MG63 (cell line): ENCODE results near the gene TTLL10. TPM values are rescaled to one million over a fixed set of nuclear protein-coding genes. Genes with fewer than 3 reads are reported as not detected.

Experiments used
- DNase-seq: peaks from one replicate; pipeline ENCODE4 v3.0.0-alpha.2; 2020
- H3K27me3 ChIP-seq: fragments of 250-450 bp; sonication (Bioruptor Pico); 2 replicates; pipeline ENCODE4 v1.5.1; 2020; ENCODE audit warnings: mild to moderate bottlenecking, moderate library complexity
- H3K36me3 ChIP-seq: fragments of 250-450 bp; sonication (Bioruptor Pico); 2 replicates; pipeline ENCODE4 v1.5.1; 2020; ENCODE audit warnings: mild to moderate bottlenecking, moderate library complexity
- H3K4me3 ChIP-seq: fragments of 250-450 bp; sonication (Bioruptor Pico); 2 replicates; pipeline ENCODE4 v1.5.1; 2020; ENCODE audit warnings: mild to moderate bottlenecking, moderate library complexity
- H3K9me3 ChIP-seq: fragments of 250-450 bp; sonication (Bioruptor Pico); 2 replicates; pipeline ENCODE4 v1.5.1; 2020; ENCODE audit warnings: mild to moderate bottlenecking, moderate library complexity
- total RNA-seq: library from RNA; depleted of rRNA; stranded (reverse); fragments of >200 nt; shearing (Covaris generic); gene quantifications from 2 replicates; pipeline ENCODE4 v1.2.3, GENCODE V29; 2014; ENCODE audit warnings: low replicate concordance

TTLL10 gene
- total RNA-seq, 1 experiment from 2014 or later, result not detected

DNA sequence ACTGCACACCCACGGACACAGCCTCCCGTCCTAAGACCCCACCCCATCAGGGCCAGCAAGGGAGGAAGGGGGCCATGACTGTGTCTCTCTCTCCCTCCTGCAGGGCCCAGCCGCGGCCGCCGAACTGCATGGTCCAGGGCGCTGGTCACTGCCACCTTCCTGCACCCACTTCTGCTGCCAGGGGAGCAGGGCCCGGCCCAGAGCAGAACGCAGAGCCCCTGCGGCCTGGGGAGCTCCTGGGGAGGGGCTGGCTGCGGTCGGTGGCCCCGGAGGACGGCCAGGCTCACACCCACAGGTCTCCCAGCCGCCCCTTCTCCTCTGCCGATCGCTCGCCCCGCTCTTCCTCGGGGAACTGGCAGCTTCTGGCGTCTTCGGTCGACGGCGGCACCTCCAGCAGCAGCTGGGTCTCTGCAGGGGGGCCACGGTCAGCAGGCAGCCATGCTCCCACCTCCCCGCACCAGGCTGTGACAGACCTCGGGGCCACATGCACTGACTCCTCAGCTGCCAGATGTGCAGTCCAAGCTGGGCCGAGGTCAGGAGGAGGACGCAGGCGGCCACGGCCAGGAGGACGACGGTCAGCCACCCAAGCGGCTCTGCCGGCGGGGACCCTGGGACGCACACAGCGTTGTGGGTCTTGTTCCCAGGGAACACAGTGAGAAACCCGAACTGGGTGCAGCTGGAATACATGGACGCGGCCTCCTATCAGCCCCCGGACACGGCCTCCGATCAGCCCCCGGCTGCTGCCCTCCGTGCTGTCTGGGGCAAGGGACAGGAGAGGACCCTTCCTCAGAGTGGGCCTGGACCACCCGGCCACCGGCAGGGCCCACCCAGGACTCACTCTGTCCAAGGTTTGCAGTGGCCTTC, 30.1 kb downstream of the TTLL10 start:
- peak; percentile 0 for DNase-seq
- H3K9me3 ChIP-seq, result no peaks in the 10 kb centered on the region
- H3K4me3 ChIP-seq, result no peak overlapping the region
- no peaks in the 10 kb centered on the region for H3K36me3 ChIP-seq
- H3K27me3 ChIP-seq, result no peaks in the 10 kb centered on the region

- Histone ChIP-seq H3K4me3 (no peak overlapping the region), H3K36me3 (no peaks in the 10 kb centered on the region), H3K9me3 (no peaks in the 10 kb centered on the region), H3K27me3 (no peaks in the 10 kb centered on the region)
- DNase-seq, result no peak
Observed at GRCh38 chr1:1204425-1204920, 30.8 kb downstream of the TTLL10 start.

DNA sequence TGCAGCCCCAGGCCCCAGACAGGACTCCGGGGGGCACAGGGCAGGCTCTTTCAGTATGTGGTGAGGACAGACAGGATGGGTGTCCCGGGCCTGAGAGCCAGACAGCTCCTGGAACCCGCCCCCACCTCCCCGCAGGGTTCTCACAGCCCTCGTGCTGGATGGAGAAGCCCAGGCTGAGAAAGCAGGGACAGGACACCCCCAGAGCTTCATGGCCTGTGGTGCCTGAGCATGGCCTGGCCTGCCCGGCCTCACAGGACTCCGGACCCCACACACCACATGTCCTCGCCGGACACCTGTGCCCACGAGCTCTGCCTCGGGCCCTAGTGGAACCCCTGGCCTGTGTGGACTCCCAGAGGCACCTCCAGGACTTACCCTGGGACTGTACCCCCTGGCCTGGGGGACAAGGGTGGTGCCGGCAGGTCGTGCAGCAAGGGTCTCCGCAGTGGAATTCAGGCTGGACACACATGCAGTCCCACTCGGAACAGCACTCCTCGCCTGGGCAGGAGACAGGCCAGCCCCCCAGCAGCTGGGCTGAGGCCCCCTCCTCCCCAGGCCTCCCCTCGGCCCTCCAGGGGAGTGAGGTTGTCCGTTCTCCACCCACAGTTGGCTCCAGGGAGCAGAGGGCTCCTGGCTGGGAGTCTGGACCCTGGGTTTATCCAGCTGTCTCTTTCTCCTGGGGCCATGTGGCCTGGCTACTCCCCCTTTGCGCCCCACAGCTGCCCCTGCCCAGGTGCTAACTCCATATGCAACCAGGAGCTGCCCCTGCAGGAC, 31.5 kb downstream of the TTLL10 start:
- Histone ChIP-seq H3K9me3 (no peaks in the 10 kb centered on the region), H3K36me3 (no peaks in the 10 kb centered on the region), H3K27me3 (no peaks in the 10 kb centered on the region), H3K4me3 (no peak overlapping the region)
- DNase-seq, result no peak

DNA sequence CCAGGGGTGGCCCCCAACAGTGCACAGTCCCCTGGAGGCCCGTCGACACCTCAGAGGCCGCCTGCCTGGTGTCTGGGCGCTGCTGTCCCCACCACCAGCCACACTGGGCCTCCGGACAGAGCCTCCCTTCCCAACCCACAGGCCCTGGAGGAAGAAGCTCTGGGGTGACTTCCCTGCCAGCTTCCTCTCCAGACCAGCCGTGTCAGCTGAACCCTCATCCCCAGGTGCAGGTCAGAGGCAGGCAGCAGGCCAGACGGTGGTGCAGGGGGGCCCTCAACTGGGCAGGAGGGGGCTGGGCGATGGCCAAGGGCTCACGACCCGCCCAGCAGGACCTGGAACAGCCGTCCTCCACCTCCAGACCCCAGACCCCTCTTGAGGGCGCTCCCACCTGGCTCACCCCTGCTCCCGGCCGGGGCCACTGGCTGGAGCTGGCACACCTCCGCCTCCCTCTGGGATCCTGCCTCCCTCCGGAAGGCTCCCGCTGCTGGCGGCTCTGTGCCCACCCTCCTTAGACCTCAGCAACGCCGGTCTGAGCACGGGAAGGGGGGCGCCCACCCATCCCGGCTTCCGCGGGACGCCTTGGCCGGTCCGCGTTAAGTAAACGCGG, 32.2 kb downstream of the TTLL10 start:
- Histone ChIP-seq H3K27me3 (no peaks in the 10 kb centered on the region), H3K9me3 (no peaks in the 10 kb centered on the region), H3K36me3 (no peaks in the 10 kb centered on the region), H3K4me3 (no peak overlapping the region)
- no peak for DNase-seq

DNA sequence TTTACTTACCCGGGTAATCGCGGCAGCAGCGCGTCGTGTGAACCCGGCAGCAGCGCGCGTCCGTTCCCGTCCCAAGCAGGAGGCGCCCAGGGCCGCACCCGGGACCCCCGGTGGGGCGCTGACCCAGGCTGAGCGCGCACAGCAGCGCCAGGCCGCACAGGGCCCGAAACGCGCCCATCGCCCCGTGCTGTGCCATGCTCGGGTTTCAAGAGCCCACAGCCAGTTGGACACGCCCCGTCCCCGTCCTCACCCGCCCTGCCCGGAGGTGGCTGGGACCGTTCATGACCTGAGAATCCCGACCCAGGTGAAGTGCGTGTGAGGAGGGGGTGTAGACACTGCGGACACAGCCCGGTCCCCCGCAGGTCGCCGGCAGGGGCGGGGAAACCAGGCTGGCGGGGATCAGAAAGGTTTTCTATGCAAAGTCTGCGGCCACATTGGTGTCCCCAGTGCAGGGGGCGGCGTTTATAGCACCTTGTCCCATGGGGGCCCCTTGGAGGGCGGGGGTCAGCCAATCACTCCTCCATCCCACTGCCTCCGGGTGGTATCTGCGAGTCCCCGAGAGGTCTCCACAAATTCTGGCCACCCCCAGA, 32.8 kb downstream of the TTLL10 start, which contains the start of gene TNFRSF18:
TNFRSF18 (minus strand) TSS at position 217 of the 590 bp plus-strand sequence; CDS start at position 196, 21 bp downstream.
- no peaks in the 10 kb centered on the region for H3K27me3 ChIP-seq
- H3K4me3 ChIP-seq, result no peak within 1 kb of the TSS
- H3K36me3 ChIP-seq, result no peaks in the 10 kb centered on the region
- H3K9me3 ChIP-seq, result no peaks in the 10 kb centered on the region
- DNase-seq, result no peak

GRCh38 chr1:1206966-1207531, 33.4 kb downstream of the TTLL10 start:
- Histone ChIP-seq H3K4me3 (no peak overlapping the region), H3K36me3 (no peaks in the 10 kb centered on the region), H3K27me3 (no peaks in the 10 kb centered on the region), H3K9me3 (no peaks in the 10 kb centered on the region)
- no peak for DNase-seq

DNA sequence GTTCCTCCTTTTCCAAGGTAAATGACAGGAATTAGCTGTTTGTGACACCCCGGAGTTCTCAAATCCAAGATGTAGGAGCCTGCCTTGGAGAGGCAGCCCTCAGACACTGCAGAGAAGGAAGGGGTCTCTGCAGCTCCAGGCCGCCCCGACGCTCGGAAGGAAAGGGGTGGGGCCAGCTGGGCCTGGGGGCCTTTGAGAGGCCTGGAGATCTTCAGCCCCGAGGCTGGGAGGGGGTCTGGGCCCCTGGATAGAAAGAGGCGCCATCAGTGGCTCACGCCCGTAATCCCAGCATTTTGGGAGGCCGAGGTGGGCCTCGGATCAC, 33.9 kb downstream of the TTLL10 start:
- no peak for DNase-seq
- no peaks in the 10 kb centered on the region for H3K27me3 ChIP-seq
- H3K36me3 ChIP-seq, result no peaks in the 10 kb centered on the region
- no peaks in the 10 kb centered on the region for H3K9me3 ChIP-seq
- no peak overlapping the region for H3K4me3 ChIP-seq

DNA sequence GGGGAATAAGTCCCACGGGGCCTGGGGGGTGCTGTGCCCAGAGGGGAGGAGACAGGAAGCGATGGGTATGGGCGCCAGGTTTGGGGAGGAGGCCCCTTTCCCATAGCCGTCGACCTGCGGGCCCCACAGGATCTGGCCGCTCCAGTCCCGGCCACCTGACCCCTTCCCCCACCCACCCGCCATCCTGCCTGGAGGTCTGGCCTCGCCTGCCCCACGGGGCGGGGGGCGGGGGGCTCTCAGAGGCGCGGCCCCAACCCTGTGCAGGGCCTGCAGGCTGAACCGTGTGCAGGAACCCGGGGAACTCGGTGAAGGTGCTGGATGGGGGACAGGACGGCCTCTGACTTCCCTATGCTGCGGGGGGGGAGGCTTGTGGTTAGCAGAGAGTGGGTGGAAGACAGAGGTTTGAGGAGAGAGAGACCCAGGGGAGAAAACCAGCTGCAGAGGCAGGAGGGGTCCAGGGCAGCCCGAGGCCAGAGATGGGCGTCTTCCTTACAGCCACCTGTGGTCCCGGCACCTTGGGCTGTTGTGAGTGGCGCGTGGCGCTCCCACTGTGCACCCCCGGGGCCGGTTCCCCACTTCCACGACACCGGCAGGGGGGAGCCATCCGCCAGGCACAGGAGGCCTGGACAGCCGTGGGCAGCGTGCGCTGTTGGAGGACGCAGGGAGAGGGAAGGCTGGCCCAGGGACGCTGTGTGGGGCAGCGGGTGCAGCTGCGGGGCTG, 35.2 kb downstream of the TTLL10 start:
- Histone ChIP-seq H3K27me3 (no peaks in the 10 kb centered on the region), H3K9me3 (no peaks in the 10 kb centered on the region), H3K36me3 (no peaks in the 10 kb centered on the region), H3K4me3 (no peak overlapping the region)
- no peak for DNase-seq

DNA sequence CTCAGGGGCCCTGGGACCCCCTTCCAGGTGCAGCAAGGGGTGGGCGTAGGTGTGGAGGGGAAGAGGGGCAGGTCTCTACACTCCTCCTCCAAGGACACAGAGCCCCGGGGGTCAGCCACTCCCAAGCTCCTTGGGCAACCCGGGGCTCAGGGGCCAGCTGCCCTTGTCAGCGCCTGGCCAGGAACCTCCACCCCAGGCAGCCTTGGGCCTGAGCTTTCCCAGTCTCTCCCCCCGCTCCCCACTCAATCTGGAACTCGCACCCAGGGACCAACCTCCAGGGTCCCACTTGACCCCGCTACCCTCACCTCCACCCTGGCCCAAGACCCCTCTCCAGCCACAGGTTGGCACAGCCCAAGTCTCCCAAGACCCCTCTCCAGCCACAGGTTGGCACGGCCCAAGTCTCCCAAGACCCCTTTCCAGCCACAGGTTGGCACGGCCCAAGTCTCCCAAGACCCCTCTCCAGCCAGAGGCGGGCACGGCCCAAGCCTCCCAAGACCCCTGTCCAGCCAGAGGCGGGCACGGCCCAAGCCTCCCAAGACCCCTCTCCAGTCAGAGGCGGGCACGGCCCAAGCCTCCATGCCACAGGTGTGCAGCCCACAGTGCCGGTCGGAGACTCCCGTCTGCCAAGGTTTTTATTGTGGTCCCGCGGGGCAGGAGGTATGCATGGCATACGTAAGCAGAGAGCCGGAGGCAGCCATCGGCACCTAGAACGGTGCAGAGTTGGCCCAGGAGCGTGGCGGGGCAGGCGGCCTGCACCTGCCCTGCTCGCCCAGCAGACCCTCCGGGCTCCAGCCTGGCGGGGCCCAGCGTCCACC, 37.3 kb downstream of the TTLL10 start:
- H3K27me3 ChIP-seq, result no peaks in the 10 kb centered on the region
- H3K4me3 ChIP-seq, result no peak overlapping the region
- H3K36me3 ChIP-seq, result no peaks in the 10 kb centered on the region
- no peaks in the 10 kb centered on the region for H3K9me3 ChIP-seq
- DNase-seq, result no peak

DNA sequence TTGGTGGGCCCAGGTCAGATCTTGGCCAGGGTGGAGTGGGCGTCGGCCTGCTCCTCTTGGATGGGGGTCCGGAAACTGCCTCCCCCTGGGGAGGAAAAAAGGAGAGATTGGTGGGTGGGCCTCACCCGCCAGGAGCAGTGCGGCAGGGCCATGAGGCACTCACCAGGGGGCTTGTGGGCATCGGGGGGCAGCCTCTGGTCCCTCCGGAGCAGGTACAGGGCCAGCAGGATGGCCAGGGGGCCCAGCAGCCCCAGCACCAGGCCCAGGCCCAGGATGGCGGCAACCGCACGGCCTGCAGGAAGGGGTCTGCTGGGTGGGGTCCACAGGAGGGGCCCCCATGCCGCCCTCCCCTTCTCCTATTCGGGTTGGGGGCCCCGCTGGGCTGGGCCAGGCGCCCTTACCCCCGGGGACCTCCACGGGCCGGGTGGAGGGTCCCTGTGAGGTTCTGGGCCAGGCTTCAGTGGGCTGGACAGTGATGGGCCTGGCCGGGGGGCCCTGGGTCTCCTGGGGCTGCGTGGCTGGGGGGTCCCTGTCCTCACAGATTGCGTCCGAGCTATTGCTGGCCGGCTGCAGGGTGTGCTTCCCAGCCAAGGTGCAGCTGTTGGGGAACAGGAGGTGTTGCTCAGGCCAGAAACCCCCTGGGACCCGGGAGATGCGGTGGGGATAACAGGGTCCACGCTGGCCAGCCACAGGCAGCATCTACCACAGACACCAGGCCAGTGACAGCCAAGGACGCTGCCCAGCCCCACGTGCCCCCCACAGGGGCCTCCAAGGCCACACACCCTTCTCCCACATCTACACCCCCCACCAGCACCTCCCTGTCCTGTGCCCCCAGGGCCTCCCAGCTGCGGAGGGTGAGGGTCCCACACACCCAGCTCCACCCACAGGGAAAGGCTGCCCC, 38.1 kb downstream of the TTLL10 start:
- no peaks in the 10 kb centered on the region; the same call in 1 of the 2 replicates for H3K36me3 ChIP-seq

DNA sequence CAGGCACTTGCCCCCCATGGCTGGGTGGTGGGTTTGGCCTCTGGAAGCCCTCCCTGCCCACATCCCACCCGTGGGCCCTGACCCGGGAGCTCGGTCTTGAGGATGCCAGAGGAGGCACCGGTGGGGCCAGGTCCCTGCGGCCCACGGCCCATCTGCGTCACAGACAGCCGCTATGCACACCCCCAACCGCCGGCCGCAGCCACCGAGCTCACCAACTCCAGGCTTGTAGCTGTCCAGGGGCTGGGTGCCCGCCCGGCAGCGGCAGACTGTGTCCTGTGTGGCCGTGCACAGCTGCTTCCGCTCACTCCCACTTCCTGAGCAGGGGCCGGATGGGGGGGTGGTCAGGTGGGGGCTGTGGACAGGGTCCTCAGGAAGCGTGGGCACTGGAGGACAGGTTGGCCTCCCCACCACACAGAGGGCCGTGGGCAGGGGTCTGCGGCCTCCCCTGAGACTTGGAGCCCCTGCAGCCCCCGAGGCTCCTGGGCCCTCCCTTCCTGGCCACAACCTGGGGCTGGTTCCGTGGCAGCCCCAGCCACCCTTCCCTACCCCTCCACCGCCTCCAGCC, 39.2 kb downstream of the TTLL10 start:
- H3K4me3 ChIP-seq, result no peak overlapping the region
- DNase-seq, result no peak
- H3K9me3 ChIP-seq, result no peaks in the 10 kb centered on the region
- peaks cover 3% of the 10 kb centered on the region for H3K36me3 ChIP-seq
- no peaks in the 10 kb centered on the region for H3K27me3 ChIP-seq

More for the DNA sequence above, 38.1 kb downstream of the TTLL10 start:
- no peak for DNase-seq
- H3K9me3 ChIP-seq, result no peaks in the 10 kb centered on the region
- no peak overlapping the region for H3K4me3 ChIP-seq
- H3K27me3 ChIP-seq, result no peaks in the 10 kb centered on the region

DNA sequence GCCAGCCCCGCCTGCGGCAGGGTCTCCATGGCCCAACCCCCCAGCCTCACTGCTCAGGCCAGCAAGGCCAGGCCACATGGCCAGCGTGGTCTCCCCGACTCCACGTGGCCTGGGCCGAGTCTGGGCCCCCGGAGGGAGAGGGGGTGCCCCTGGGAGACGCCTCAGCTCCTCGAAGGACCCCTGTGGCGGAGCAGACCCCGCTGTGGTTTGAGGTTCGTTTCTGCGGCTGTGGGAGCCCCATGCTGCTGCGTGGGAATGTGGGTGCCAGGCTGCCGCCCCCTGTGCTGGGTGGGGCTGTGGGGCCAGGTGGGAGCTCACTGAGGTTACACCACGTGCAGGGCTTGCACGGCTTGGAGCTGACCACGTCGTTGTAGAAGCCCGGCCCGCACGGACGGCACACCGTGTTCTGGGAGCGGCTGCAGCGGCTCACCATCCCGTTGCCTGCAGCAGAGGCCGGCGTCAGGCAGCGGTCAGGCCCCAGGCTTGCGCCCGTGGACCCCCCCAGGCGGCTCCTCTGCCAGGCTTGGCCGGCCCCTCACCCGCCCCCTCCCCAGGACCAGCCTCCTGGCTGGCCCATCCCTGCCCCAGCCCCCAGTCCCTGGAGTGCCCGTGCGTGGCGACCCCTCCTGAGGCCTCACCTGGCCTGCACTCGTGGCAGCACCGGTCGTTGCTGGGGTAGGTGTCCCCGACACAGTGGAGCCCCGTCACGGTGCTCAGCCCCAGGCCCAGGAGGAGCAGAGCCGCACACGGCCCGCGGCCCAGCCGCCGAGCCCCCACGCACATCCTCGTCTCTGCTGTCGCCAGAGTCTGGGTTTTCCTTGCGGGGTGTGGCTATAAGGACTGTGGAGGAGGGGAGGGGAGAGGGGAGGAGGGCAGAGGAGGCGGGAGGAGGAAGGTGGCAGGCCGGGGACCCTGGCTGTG, 39.9 kb downstream of the TTLL10 start, which contains the start of gene TNFRSF4:
TNFRSF4 (minus strand) TSS at position 809 of the 921 bp plus-strand sequence; CDS start at position 783, 26 bp downstream.
- Histone ChIP-seq H3K9me3 (no peaks in the 10 kb centered on the region), H3K36me3 (peaks cover 3% of the 10 kb centered on the region), H3K27me3 (no peaks in the 10 kb centered on the region), H3K4me3 (no peak within 1 kb of the TSS)
- no peak for DNase-seq

GRCh38 chr1:1215080-1215676, 41.5 kb downstream of the TTLL10 start:
- Histone ChIP-seq H3K4me3 (no peak overlapping the region), H3K27me3 (no peaks in the 10 kb centered on the region), H3K9me3 (no peaks in the 10 kb centered on the region), H3K36me3 (peaks cover 3% of the 10 kb centered on the region)
- no peak for DNase-seq
